GM21619 (cell line): ENCODE results near the gene RNF167.
A peak's percentile ranks its signal among the peaks of the same experiment; 100 is the strongest.

Experiments used
- ATAC-seq: cut with Tn5 transposase; IDR thresholded peaks from one replicate; pipeline ENCODE4 v1.9.1; 2021; ENCODE audit not compliant: unreplicated experiment

RNF167 gene

GRCh38 chr17:4950746-4951204, 10.7 kb downstream of the RNF167 start, which contains the start of gene ENO3:
Gene ENO3, plus strand, starts transcription at chr17:4951119. Its CDS starts 711 bp downstream, at chr17:4951830.
- no peak for ATAC-seq

GRCh38 chr17:4951486-4951885, 11.4 kb downstream of the RNF167 start:
- ATAC-seq, result no peak

GRCh38 chr17:4953451-4953961, 13.4 kb downstream of the RNF167 start:
- ATAC-seq, result no peak

GRCh38 chr17:4955091-4955490, 15.0 kb downstream of the RNF167 start:
- ATAC-seq, result no peak

DNA sequence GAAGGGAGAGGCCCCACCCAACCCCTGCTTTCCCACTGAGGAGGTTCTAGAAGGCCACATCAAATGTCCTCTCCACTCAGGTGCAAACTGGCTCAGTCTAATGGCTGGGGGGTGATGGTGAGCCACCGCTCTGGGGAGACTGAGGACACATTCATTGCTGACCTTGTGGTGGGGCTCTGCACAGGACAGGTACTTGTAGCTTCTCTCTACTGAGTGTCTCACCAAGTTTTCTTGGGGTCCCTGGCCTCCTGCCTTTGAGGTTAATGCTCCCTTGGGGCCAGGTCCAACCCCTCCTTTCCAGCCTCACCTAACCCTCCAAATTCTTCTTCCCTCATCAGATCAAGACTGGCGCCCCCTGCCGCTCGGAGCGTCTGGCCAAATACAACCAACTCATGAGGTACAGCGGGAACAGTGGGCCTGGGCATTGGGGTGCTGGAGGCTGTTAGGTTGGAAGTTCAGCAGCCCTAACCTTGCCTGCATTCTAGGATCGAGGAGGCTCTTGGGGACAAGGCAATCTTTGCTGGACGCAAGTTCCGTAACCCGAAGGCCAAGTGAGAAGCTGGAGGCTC, 16.5 kb downstream of the RNF167 start:
- no peak for ATAC-seq

- no peak for ATAC-seq
Measured at GRCh38 chr17:4958102-4958501, 18.0 kb downstream of the RNF167 start.

DNA sequence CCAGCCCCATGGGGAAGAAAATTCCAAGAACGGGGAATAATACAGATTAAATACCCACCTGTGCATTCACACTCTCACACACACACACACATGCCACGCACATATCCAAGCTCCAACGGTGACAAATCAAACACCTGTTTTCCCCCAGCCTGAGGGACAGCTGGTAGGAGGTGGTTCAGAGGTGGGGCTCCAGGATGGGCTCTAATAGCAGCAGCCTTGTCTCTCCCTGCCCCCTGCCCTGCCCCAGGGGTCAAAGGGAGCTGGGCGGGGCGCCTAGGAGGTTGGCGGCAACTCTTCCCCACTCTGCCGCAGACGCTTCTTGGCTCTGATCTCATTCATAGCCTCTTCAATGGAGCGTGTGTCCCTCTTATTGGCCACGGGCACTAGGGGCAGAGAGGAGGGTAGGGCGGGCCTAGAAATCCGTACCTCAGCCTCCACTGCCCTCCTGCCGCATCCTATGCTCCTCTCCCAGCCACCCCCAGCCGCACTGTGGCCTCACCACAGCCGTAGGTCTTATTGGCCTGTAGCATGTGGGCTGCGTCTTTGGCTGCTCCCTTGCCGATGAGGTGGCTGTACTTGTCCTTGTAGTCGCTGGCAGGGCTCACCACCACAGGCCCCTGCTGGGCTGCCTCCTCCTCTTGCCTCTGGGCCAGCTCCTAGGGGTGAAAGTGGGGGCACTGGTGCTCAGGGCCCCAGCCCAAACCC, 19.3 kb downstream of the RNF167 start:
- ATAC-seq, result no peak

DNA sequence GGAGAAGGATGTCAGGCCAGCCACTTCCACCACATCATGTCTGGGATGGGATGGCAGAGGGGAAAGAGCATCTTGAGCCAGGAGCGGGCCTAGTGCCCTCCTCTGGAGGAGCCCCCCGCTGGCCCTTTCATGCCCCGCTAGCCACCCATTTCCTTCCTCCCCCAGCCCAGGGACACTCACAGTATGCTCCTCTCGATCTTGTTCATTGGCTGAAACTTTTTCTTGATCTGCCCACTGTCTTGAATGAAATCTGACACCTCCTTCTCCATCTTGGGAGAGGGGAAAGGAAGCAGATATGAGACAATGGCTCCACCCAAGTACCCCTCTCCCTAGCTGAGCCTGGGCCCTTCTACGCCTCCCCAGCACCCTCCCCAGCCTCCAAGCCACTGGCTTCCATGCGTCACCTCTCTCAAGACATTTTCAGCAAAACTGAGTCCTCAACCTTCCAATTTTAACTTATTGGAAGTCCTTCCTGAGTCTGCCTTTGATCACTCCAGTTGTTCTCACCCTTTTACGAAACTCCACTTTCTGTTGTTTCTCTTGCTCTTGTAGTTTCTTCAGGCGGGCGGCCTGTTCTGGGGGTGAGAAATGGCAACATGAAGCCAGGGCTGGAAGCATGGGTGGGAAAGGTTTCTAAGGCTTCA, 20.3 kb downstream of the RNF167 start:
- ATAC-seq, result no peak

DNA sequence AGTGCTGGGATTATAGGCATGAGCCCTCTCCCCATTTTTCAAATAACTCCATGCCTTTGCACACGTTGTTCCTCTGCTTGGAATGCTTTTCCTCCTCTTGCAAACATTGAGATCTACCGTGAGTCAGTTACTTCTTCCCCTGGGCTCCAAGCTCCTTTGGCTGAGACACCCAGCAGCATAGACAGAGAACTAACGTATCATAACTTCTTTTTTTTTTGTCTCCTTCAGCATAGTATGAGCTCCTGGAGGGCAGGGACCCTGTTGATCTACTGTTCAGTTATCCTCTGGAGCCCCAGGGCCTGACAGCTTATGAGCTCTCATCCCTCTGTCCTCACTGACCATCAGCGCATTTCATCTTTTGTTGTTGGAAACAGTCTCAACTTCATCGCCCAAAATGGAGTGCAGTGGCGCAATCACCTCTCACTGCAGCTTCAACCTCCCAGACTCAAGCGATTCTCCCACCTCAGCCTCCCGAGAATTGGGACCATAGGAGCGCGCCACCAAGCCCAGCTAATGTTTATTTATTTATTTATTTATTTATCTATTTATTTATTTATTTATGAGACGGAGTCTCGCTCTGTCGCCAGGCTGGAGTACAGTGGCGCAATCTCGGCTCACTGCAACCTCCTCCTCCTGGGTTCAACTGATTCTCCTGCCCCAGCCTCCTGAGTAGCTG, 25.4 kb downstream of the RNF167 start:
- no peak for ATAC-seq

DNA sequence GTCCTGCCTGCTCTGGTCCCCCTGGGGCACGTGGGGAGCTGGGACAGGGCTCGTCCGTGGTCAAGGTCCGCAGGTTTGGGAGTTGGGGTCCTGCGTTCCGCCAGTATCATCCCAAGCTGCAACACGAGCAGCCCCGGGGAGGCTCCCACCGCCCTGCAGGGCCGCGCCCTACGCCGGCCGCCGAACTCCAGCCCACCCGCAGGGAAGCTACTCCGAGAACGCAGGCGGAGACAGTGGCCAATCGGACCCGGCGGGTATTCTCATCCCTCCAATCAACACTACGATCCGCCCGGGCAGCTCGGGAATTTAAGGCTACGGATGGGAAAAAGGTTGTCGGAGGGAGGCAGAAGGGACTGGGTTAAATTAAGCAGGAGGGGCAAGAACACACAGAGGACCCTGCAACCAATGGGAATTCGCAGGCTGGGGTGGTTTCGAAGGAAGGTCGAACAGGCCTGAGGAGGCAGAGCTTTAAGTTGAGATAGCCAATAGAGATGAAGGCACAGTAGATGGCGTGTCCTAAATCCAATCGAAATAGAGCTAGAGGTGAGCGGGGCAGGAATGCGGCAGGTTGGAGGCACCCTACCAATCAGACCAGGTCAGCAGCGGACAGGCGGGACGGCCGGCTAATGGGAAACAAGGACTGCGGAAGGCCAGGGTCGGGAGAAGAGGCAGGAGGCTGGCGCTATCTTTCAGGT, 26.9 kb downstream of the RNF167 start:
- ATAC-seq, result peak; percentile 77

DNA sequence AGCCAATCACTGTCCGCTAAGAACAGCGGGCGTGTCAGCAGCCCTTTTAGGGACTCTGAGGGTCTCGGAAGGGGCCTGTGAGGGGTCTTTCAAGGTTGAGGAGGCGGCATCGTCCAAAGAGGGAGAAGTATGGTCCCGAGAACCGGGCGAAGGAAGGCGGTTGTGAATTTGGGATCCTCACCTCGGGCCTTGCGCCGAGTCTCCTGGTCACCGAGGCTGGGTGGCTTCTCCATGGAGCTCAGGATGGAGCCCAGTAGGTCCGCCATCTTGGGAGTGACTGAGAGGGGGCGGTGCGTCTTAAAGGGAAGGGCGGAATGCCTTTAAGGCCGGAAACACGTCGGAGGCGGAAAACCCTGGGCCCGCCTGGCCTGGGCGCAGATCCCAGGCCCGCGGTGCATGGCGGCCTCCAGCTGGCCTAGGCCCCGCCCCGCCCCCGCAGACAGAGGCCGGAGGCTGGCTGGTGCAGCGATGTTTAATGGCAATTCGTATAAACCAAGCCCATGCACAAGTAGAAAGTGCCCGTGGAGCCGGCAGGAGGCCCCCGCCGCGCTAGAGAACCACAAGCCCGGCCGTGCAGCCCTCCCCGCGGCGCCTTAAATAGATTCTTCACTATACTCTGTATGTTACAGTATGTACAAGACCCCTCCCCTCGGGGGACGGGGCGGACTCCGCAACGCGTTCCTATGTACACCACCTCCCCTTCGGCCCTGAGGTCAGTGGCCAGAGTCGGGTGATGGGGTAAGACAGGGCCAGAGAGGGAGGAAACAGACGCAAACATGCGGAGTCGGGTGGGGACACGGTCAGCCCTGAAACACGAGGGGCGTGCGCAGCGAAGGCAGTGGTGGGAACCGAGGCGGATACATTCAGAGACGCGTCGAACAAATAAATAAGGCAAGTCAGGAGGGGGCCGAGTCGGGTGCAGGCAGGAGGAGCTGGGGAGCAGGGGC, 27.7 kb downstream of the RNF167 start, which contains the start of gene SPAG7:
TSS of gene SPAG7 (minus strand) at position 279 of the 947 bp plus-strand sequence. CDS start at position 266, 13 bp downstream.
- ATAC-seq, result peak; percentile 54

GRCh38 chr17:4968486-4969046, 28.5 kb downstream of the RNF167 start:
- no peak for ATAC-seq

DNA sequence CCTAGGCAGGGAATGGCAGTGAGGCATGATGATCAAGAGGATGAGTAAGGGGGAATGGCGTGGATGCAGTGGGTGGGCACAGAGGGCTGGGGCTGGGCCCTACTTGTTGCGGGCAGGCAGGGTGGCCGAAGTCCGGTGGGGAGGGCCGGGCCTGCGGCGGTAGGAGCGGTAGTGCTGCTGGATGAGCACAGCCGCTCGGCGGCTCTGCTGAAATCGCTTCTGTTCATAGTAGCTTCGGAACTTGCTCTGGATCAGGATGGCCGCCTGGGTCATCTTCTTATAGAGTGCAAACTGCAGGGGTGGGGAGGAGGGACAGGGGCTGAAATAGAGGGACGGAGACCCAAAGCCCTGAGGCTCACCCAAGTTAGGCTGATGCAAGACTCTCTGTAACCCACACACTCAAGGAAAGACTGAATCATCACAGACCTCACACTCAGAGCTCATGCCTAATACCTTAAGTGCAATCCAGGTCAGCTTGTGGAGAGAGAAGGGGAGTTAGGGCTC, 29.0 kb downstream of the RNF167 start:
- ATAC-seq, result no peak

- ATAC-seq, result no peak
Measured at GRCh38 chr17:4969551-4970173, 29.6 kb downstream of the RNF167 start.

- ATAC-seq, result no peak
Measured at GRCh38 chr17:4970273-4970672, 30.2 kb downstream of the RNF167 start.

DNA sequence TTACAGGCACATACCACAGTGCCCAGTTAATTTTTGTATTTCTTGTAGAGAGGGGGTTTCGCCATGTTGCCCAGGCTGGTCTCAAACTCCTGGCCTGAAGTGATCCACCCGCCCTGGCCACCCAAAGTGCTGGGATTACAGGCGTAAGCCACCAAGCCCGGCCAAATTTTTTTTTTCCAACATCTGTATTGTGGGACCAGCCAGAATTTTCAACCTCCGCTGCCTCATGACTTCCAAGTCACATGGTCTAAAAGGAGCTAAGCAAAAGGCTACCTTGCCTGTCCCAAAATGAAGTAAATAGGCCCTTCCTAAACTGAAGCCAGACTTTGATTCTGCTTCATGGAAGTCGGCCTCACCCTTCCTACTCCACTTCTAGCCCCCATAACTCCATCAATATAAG, 31.8 kb downstream of the RNF167 start:
- no peak for ATAC-seq

DNA sequence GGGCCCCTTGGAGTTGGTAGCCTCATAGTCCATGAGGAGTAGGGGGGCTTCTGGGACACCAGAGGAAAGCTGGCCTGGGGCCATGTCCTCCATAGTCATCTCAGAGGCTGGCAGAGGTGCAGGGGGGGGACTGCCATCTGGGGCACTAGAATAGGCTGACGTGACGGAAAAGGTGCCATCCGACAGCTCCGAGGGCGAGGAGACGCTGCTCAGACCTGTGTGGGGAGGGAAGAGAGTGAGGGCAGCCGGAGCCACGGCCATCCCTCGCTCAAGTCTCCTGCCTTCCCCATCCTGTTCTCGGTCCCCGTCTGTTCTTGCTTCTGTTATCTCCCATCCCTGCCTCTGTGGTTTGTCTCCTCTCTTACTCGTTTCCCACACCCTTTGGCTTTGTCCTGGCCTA, 32.3 kb downstream of the RNF167 start:
- no peak for ATAC-seq

- ATAC-seq, result no peak
Measured at GRCh38 chr17:4972752-4973151, 32.7 kb downstream of the RNF167 start.
